IMR-90 (cell line): ENCODE measurements around the gene FUT8. TPM values are rescaled to one million over a fixed set of nuclear protein-coding genes. Genes with fewer than 3 reads are reported as not detected.

Experiments
- ATAC-seq: fragments of 200-7000 bp; cut with Tn5 transposase; 2 replicates; pipeline ENCODE4 v1.9.1; 2020; ENCODE audit warnings: low read depth, mild to moderate bottlenecking, moderate library complexity
- BruUV-seq: library from RNA; stranded (reverse); fragments of 400-500 nt; replicated peaks from 2 replicates; lab custom pipeline; 2021; lab: Mats Ljungman, UMichigan
- CTCF ChIA-PET: fragments of 300-600 bp; formaldehyde crosslinking; extraction: SDS; loops from one replicate; lab custom pipeline; 2021; ENCODE audit warnings: antibody characterized with exemption; lab: Yijun Ruan, JAX
- POLR2A ChIA-PET: fragments of 300-600 bp; sonication (Branson Sonifier 250); formaldehyde crosslinking; loops from one replicate; lab custom pipeline; 2022; ENCODE audit warnings: antibody characterized with exemption; ENCODE audit not compliant: unreplicated experiment; lab: Charles Lee
- DNase-seq: peaks from one replicate; pipeline ENCODE4 v3.0.0; 2013
- H2AFZ ChIP-seq: replicated peaks from 2 replicates; pipeline ENCODE3; 2013; ENCODE audit warnings: low read length, mild to moderate bottlenecking; ENCODE audit not compliant: poor library complexity
- H2AK5ac ChIP-seq: 2 replicates; pipeline ENCODE4 v1.6.1; 2013; ENCODE audit warnings: low read depth, low read length, inconsistent platforms
- H2AK9ac ChIP-seq: replicated peaks from 2 replicates; pipeline ENCODE3; 2013; ENCODE audit warnings: mild to moderate bottlenecking, low read depth, low read length, moderate library complexity; ENCODE audit not compliant: poor library complexity
- H2BK120ac ChIP-seq: 2 replicates; pipeline ENCODE4 v1.6.1; 2013; ENCODE audit warnings: low read depth, low read length, inconsistent platforms
- H2BK15ac ChIP-seq: 3 replicates; pipeline ENCODE4 v1.6.1; 2013; ENCODE audit warnings: low read depth, low read length, inconsistent platforms
- H2BK20ac ChIP-seq: 2 replicates; pipeline ENCODE4 v1.6.1; 2013; ENCODE audit warnings: low read depth, mild to moderate bottlenecking, inconsistent platforms, low read length, moderate library complexity
- H2BK5ac ChIP-seq: 2 replicates; pipeline ENCODE4 v1.6.1; 2013; ENCODE audit warnings: mild to moderate bottlenecking, low read depth, low read length, inconsistent platforms; ENCODE audit not compliant: poor library complexity, severe bottlenecking
- H3K14ac ChIP-seq: replicated peaks from 2 replicates; pipeline ENCODE4 v1.6.1; 2013; ENCODE audit warnings: low read depth, low read length, inconsistent platforms
- H3K18ac ChIP-seq: 2 replicates; pipeline ENCODE4 v1.6.1; 2013; ENCODE audit warnings: low read depth, low read length, control low read depth
- H3K23ac ChIP-seq: 2 replicates; pipeline ENCODE4 v1.6.1; 2013; ENCODE audit warnings: low read depth, low read length, inconsistent platforms
- H3K27ac ChIP-seq: 2 replicates; pipeline ENCODE4 v1.5.1; 2013; ENCODE audit warnings: mild to moderate bottlenecking, control low read depth, low read length; ENCODE audit not compliant: insufficient read depth
- H3K27me3 ChIP-seq: 2 replicates; pipeline ENCODE4 v1.6.1; 2013; ENCODE audit warnings: low read length; ENCODE audit not compliant: control insufficient read depth, insufficient read depth
- H3K36me3 ChIP-seq: 2 replicates; pipeline ENCODE4 v1.6.1; 2013; ENCODE audit warnings: low read length, mixed read lengths; ENCODE audit not compliant: control insufficient read depth, insufficient read depth
- H3K4ac ChIP-seq: 2 replicates; pipeline ENCODE4 v1.6.1; 2013; ENCODE audit warnings: low read depth, low read length, inconsistent platforms
- H3K4me1 ChIP-seq: 2 replicates; pipeline ENCODE4 v1.6.1; 2013; ENCODE audit warnings: low read length, mixed read lengths; ENCODE audit not compliant: control insufficient read depth, insufficient read depth
- H3K4me2 ChIP-seq: 2 replicates; pipeline ENCODE4 v1.6.1; 2013; ENCODE audit warnings: low read depth, mild to moderate bottlenecking, control low read depth, low read length, moderate library complexity
- H3K4me3 ChIP-seq: 2 replicates; pipeline ENCODE4 v1.5.1; 2013; ENCODE audit warnings: low read depth, mild to moderate bottlenecking, control low read depth, low read length, moderate library complexity; ENCODE audit not compliant: insufficient read depth
- H3K56ac ChIP-seq: 2 replicates; pipeline ENCODE4 v1.6.1; 2013; ENCODE audit warnings: low read length, inconsistent platforms; ENCODE audit not compliant: insufficient read depth; ENCODE audit errors: extremely low read depth
- H3K79me1 ChIP-seq, 2 experiments: 2 replicates each; pipeline ENCODE4 v1.6.1; 2013; ENCODE audit warnings: low read length in 2 of 2, inconsistent platforms in 1 of 2, low read depth in 1 of 2
- H3K9ac ChIP-seq: 2 replicates; pipeline ENCODE4 v1.6.1; 2013; ENCODE audit warnings: low read depth, low read length, control low read depth
- H3K9me1 ChIP-seq: 2 replicates; pipeline ENCODE4 v1.6.1; 2013; ENCODE audit warnings: low read length, inconsistent platforms; ENCODE audit not compliant: insufficient read depth
- H3K9me3 ChIP-seq: 2 replicates; pipeline ENCODE4 v1.6.1; 2013; ENCODE audit warnings: low read length; ENCODE audit not compliant: control insufficient read depth, insufficient read depth
- H4K20me1 ChIP-seq: 2 replicates; pipeline ENCODE4 v1.6.1; 2013; ENCODE audit warnings: low read length, inconsistent platforms; ENCODE audit not compliant: insufficient read depth
- H4K5ac ChIP-seq: 2 replicates; pipeline ENCODE4 v1.6.1; 2013; ENCODE audit warnings: mild to moderate bottlenecking, low read depth, low read length, control low read depth
- H4K8ac ChIP-seq, 2 experiments: 2 replicates each; pipeline ENCODE4 v1.6.1; 2013; ENCODE audit warnings: low read depth in 2 of 2, low read length in 2 of 2, control low read depth in 1 of 2, inconsistent platforms in 1 of 2
- H4K91ac ChIP-seq: 2 replicates; pipeline ENCODE4 v1.6.1; 2013; ENCODE audit warnings: low read depth, low read length, inconsistent platforms; ENCODE audit not compliant: insufficient read depth
- BHLHE40 ChIP-seq: fragments of 150-350 bp; IDR thresholded peaks from 2 replicates; pipeline ENCODE4 v1.6.1; 2016; ENCODE audit warnings: mild to moderate bottlenecking, low read depth, low read length
- CEBPB ChIP-seq: IDR thresholded peaks from 2 replicates; pipeline ENCODE4 v1.6.1; 2012; ENCODE audit warnings: low read depth, low read length, improper control_type of control experiment
- CHD1 ChIP-seq: IDR thresholded peaks from 2 replicates; pipeline ENCODE4 v1.6.1; 2012; ENCODE audit warnings: low read depth, low read length, improper control_type of control experiment
- CTCF ChIP-seq: conservative IDR thresholded peaks from 2 replicates; pipeline ENCODE4 v1.5.1; 2012; ENCODE audit warnings: mild to moderate bottlenecking, low read depth, low read length, improper control_type of control experiment
- ELK1 ChIP-seq: fragments of 150-350 bp; IDR thresholded peaks from 2 replicates; pipeline ENCODE4 v1.6.1; 2016; ENCODE audit warnings: low read depth, mild to moderate bottlenecking, low read length, moderate library complexity, borderline replicate concordance
- FOS ChIP-seq: fragments of 150-350 bp; IDR thresholded peaks from 2 replicates; pipeline ENCODE4 v1.6.1; 2016; ENCODE audit warnings: low read depth, low read length
- MAFK ChIP-seq: IDR thresholded peaks from 2 replicates; pipeline ENCODE4 v1.6.1; 2012; ENCODE audit warnings: low read depth, low read length, improper control_type of control experiment
- MAZ ChIP-seq: IDR thresholded peaks from 2 replicates; pipeline ENCODE4 v1.6.1; 2012; ENCODE audit warnings: low read depth, mild to moderate bottlenecking, low read length, improper control_type of control experiment, moderate library complexity, borderline replicate concordance
- MXI1 ChIP-seq: IDR thresholded peaks from 2 replicates; pipeline ENCODE4 v1.6.1; 2012; ENCODE audit warnings: low read depth, mild to moderate bottlenecking, low read length, moderate library complexity, borderline replicate concordance
- NFE2L2 ChIP-seq: fragments of 150-350 bp; IDR thresholded peaks from 2 replicates; pipeline ENCODE4 v1.6.1; 2016; ENCODE audit warnings: low read depth, mild to moderate bottlenecking, low read length
- POLR2A ChIP-seq: IDR thresholded peaks from 2 replicates; pipeline ENCODE4 v1.6.1; 2012; ENCODE audit warnings: mild to moderate bottlenecking, low read depth, low read length
- RAD21 ChIP-seq: IDR thresholded peaks from 2 replicates; pipeline ENCODE4 v1.6.1; 2012; ENCODE audit warnings: low read length, improper control_type of control experiment
- RCOR1 ChIP-seq: IDR thresholded peaks from 2 replicates; pipeline ENCODE4 v1.6.1; 2012; ENCODE audit warnings: mild to moderate bottlenecking, low read length, improper control_type of control experiment; ENCODE audit not compliant: insufficient replicate concordance
- RFX5 ChIP-seq: IDR thresholded peaks from 2 replicates; pipeline ENCODE4 v1.8.0; 2012; ENCODE audit warnings: low read depth, mild to moderate bottlenecking, low read length, moderate library complexity
- SMC3 ChIP-seq: fragments of 150-350 bp; IDR thresholded peaks from 2 replicates; pipeline ENCODE4 v1.6.1; 2016; ENCODE audit warnings: low read depth, mild to moderate bottlenecking, antibody characterized with exemption, low read length, moderate library complexity
- USF2 ChIP-seq: fragments of 150-350 bp; IDR thresholded peaks from 2 replicates; pipeline ENCODE4 v1.6.1; 2017; ENCODE audit warnings: mild to moderate bottlenecking, antibody characterized with exemption, low read length, low read depth
- WGBS, 2 experiments: methylation state at CpG; one replicate each; pipeline versions ENCODE4 v1.1.5 to v1.1.7; 2013; ENCODE audit warnings: missing lambda C conversion rate in 2 of 2; ENCODE audit not compliant: insufficient read length in 1 of 2; ENCODE audit errors: extremely low coverage in 2 of 2; 5-methylcytosine and 5-hydroxymethylcytosine counted together
- dilution Hi-C: fragments of 300-500 bp; cut with HindIII; formaldehyde crosslinking; loops from one replicate; pipeline ENCODE4 v1.14.3; 2018; ENCODE audit warnings: low sequenced_read_pairs; ENCODE audit not compliant: unreplicated experiment
- in situ Hi-C: fragments of 300-500 bp; cut with MboI; formaldehyde crosslinking; loops from 3 replicates; pipeline ENCODE4 v1.14.3; 2019; ENCODE audit warnings: low sequenced_read_pairs, inconsistent platforms, mixed read lengths
- intact Hi-C: fragments of 100-400 bp; cut with micrococcal nuclease; formaldehyde crosslinking; loops from 2 replicates; pipeline ENCODE4 v1.10.0; 2022
- polyA plus RNA-seq, 3 experiments: library from polyadenylated mRNA; depleted of rRNA; stranded (reverse); fragments of >200 nt; gene quantifications; 2 replicates each; pipeline ENCODE4 v1.2.3, GENCODE V29; 2012; ENCODE audit warnings: low replicate concordance in 1 of 3
- total RNA-seq: library from RNA; depleted of rRNA; stranded (reverse); fragments of >200 nt; gene quantifications from 2 replicates; pipeline ENCODE4 v1.2.3, GENCODE V29; 2012

The FUT8 gene
- total and polyA plus RNA-seq, 2 of the 4 experiments (the other 2 are of a cell fraction) = 15.6 to 72.9 TPM

GRCh38 chr14:65720743-65721142, 308.2 kb downstream of the FUT8 start:
- H2BK15ac ChIP-seq = no peak overlapping the region
- no peak overlapping the region for H2BK5ac ChIP-seq
- no peak overlapping the region for H3K4ac ChIP-seq
- dilution Hi-C loops (no loop called here), in situ Hi-C loops (no loop called here), intact Hi-C loops (no loop called here)
- H3K23ac ChIP-seq = no peak overlapping the region
- H4K8ac ChIP-seq = no peak overlapping the region
- ATAC-seq (no peak), DNase-seq (no peak)
- H4K20me1 ChIP-seq = no peaks in the 10 kb centered on the region
- peaks cover 3% of the 10 kb centered on the region; the same call in 1 of the 2 replicates for H3K36me3 ChIP-seq
- H4K5ac ChIP-seq = no peak overlapping the region
- no peak overlapping the region for H2AK5ac ChIP-seq
- ChIA-PET CTCF (no interaction called here), POLR2A (no interaction called here)
- H3K18ac ChIP-seq = no peak overlapping the region
- H2AK9ac ChIP-seq = no peak overlapping the region
- H3K14ac ChIP-seq = no peak overlapping the region
- H2AFZ ChIP-seq = no peak overlapping the region
- no peak overlapping the region for H3K9ac ChIP-seq
- no peaks in the 10 kb centered on the region for H3K27me3 ChIP-seq
- H3K79me1 ChIP-seq = no peaks in the 10 kb centered on the region
- H3K9me1 ChIP-seq = no peaks in the 10 kb centered on the region
- H2BK120ac ChIP-seq = no peak overlapping the region
- no peak overlapping the region for H3K4me2 ChIP-seq
- WGBS, 2 experiments = 95% methylated on average over 2 of the region's 5 CpGs; no CpG with 5 or more reads in 1 of the 2 experiments
- no peaks in the 10 kb centered on the region; the same call in 1 of the 2 replicates for H3K9me3 ChIP-seq
- BruUV-seq = no TSS peak
- H4K91ac ChIP-seq = no peak overlapping the region
- no peak overlapping the region for H2BK20ac ChIP-seq
- no peaks in the 10 kb centered on the region for H3K4me1 ChIP-seq
- TF ChIP-seq MAFK (no peak), RCOR1 (no peak), CHD1 (no peak), SMC3 (no peak), CEBPB (no peak), RAD21 (no peak), BHLHE40 (no peak), RFX5 (no peak), CTCF (no peak), ELK1 (no peak), NFE2L2 (no peak), POLR2A (no peak), USF2 (no peak), FOS (no peak), MAZ (no peak), MXI1 (no peak)
- H3K4me3 ChIP-seq = no peak overlapping the region
- H3K27ac ChIP-seq = no peak overlapping the region
- H3K56ac ChIP-seq = no peak overlapping the region
